Activated T-cell treated with anti-CD3 and anti-CD28 coated beads, Interleukin-2, amount 50 U/mL, for 72 hours (primary cell): ENCODE results near the gene RPRD1B. TPM values are rescaled to one million over a fixed set of nuclear protein-coding genes. Genes with fewer than 3 reads are reported as not detected.

ENCODE experiments used
- ATAC-seq, 2 donors: fragments of 150-1000 bp; cut with Tn5 transposase; replicated peaks in 1 of 2; 2 replicates each; pipeline ENCODE4 v1.10.0; 2021; ENCODE audit warnings: moderate library complexity in 2 of 2, mild to moderate bottlenecking in 1 of 2
- DNase-seq, 2 donors: peaks; one replicate each; pipeline ENCODE4 v3.0.0; 2021 to 2022; ENCODE audit warnings: mixed read lengths in 1 of 2
- H3K27ac Mint-ChIP-seq: one replicate; pipeline ENCODE4 v1.8.0; 2022; ENCODE audit warnings: mild to moderate bottlenecking, moderate library complexity, mixed read lengths
- H3K27me3 Mint-ChIP-seq: one replicate; pipeline ENCODE4 v1.8.0; 2022; ENCODE audit warnings: low read depth, mixed read lengths
- H3K36me3 Mint-ChIP-seq, 2 donors: one replicate each; pipeline ENCODE4 v1.8.0; 2022; ENCODE audit warnings: mixed read lengths in 2 of 2, mild to moderate bottlenecking in 1 of 2; ENCODE audit not compliant: insufficient read depth in 2 of 2
- H3K4me1 Mint-ChIP-seq: one replicate; pipeline ENCODE4 v1.8.0; 2022; ENCODE audit warnings: low read depth, mixed read lengths
- H3K4me3 Mint-ChIP-seq, 2 donors: one replicate each; pipeline ENCODE4 v1.8.0; 2022; ENCODE audit warnings: mild to moderate bottlenecking in 2 of 2, mixed read lengths in 2 of 2, moderate library complexity in 2 of 2
- H3K9me3 Mint-ChIP-seq, 2 donors: one replicate each; pipeline ENCODE4 v1.8.0; 2022; ENCODE audit warnings: mixed read lengths in 2 of 2
- total RNA-seq, 2 donors: library from RNA; stranded (reverse); gene quantifications; one replicate each; pipeline ENCODE4 v1.2.3, GENCODE V29; 2022

The RPRD1B gene
- total RNA-seq, 2 donors from 2014 or later = 33.3 to 52.3 TPM

GRCh38 chr20:38117635-38118034 lies 84.1 kb downstream of the RPRD1B start:
- DNase-seq (no peak), ATAC-seq (no peak)
- Mint-ChIP-seq H3K36me3 (no peaks in the 10 kb centered on the region), H3K27me3 (no peaks in the 10 kb centered on the region), H3K4me3 (no peak overlapping the region), H3K27ac (no peak overlapping the region), H3K4me1 (no peaks in the 10 kb centered on the region), H3K9me3 (no peaks in the 10 kb centered on the region)

- Mint-ChIP-seq H3K4me1 (peaks cover 8% of the 10 kb centered on the region), H3K9me3 (no peaks in the 10 kb centered on the region), H3K27ac (no peak overlapping the region), H3K4me3 (no peak overlapping the region), H3K36me3 (no peaks in the 10 kb centered on the region), H3K27me3 (no peaks in the 10 kb centered on the region)
- ATAC-seq = no peak
- DNase-seq = no peak
Observed at GRCh38 chr20:38119446-38119845, 85.9 kb downstream of the RPRD1B start.

- H3K36me3 Mint-ChIP-seq = no peaks in the 10 kb centered on the region
- H3K27ac Mint-ChIP-seq = no peak overlapping the region
- no peaks in the 10 kb centered on the region for H3K27me3 Mint-ChIP-seq
- no peak for DNase-seq
- H3K9me3 Mint-ChIP-seq = no peaks in the 10 kb centered on the region
- ATAC-seq = no peak
- H3K4me3 Mint-ChIP-seq = no peak overlapping the region
- peaks cover 8% of the 10 kb centered on the region for H3K4me1 Mint-ChIP-seq
Observed at GRCh38 chr20:38120625-38120988, 87.1 kb downstream of the RPRD1B start.

GRCh38 chr20:38121741-38122140 lies 88.2 kb downstream of the RPRD1B start:
- peaks cover 8% of the 10 kb centered on the region for H3K4me1 Mint-ChIP-seq
- ATAC-seq (no peak), DNase-seq (no peak)
- no peak overlapping the region for H3K27ac Mint-ChIP-seq
- H3K27me3 Mint-ChIP-seq = no peaks in the 10 kb centered on the region
- H3K36me3 Mint-ChIP-seq = no peaks in the 10 kb centered on the region
- no peaks in the 10 kb centered on the region for H3K9me3 Mint-ChIP-seq
- H3K4me3 Mint-ChIP-seq = no peak overlapping the region

- H3K27ac Mint-ChIP-seq = peak overlapping the region; percentile 60
- peaks cover 8% of the 10 kb centered on the region for H3K4me1 Mint-ChIP-seq
- no peaks in the 10 kb centered on the region for H3K27me3 Mint-ChIP-seq
- no peak for DNase-seq
- no peak overlapping the region for H3K4me3 Mint-ChIP-seq
- H3K9me3 Mint-ChIP-seq = no peaks in the 10 kb centered on the region
- peak; percentile 45 to 46 for ATAC-seq
- no peaks in the 10 kb centered on the region for H3K36me3 Mint-ChIP-seq
Observed at GRCh38 chr20:38123021-38123587, 89.6 kb downstream of the RPRD1B start.

GRCh38 chr20:38125157-38126056 lies 91.9 kb downstream of the RPRD1B start:
- Mint-ChIP-seq H3K9me3 (no peaks in the 10 kb centered on the region), H3K4me3 (no peak overlapping the region), H3K36me3 (no peaks in the 10 kb centered on the region), H3K27ac (no peak overlapping the region), H3K4me1 (peaks cover 8% of the 10 kb centered on the region), H3K27me3 (no peaks in the 10 kb centered on the region)
- no peak for DNase-seq
- ATAC-seq = no peak

GRCh38 chr20:38126146-38126921 lies 92.8 kb downstream of the RPRD1B start:
- Mint-ChIP-seq H3K27ac (no peak overlapping the region), H3K27me3 (no peaks in the 10 kb centered on the region), H3K4me3 (no peak overlapping the region), H3K36me3 (no peaks in the 10 kb centered on the region), H3K9me3 (no peaks in the 10 kb centered on the region), H3K4me1 (peaks cover 8% of the 10 kb centered on the region)
- ATAC-seq (no peak), DNase-seq (no peak)

- H3K27me3 Mint-ChIP-seq = no peaks in the 10 kb centered on the region
- no peak for DNase-seq
- no peaks in the 10 kb centered on the region for H3K9me3 Mint-ChIP-seq
- no peak overlapping the region for H3K27ac Mint-ChIP-seq
- H3K36me3 Mint-ChIP-seq = no peaks in the 10 kb centered on the region
- no peak overlapping the region for H3K4me3 Mint-ChIP-seq
- no peak for ATAC-seq
- H3K4me1 Mint-ChIP-seq = peaks cover 8% of the 10 kb centered on the region
Observed at GRCh38 chr20:38126932-38127621, 93.5 kb downstream of the RPRD1B start.

GRCh38 chr20:38127920-38128528 lies 94.5 kb downstream of the RPRD1B start:
- Mint-ChIP-seq H3K27me3 (no peaks in the 10 kb centered on the region), H3K4me3 (no peak overlapping the region), H3K4me1 (peaks cover 4% of the 10 kb centered on the region), H3K36me3 (no peaks in the 10 kb centered on the region), H3K27ac (no peak overlapping the region), H3K9me3 (no peaks in the 10 kb centered on the region)
- ATAC-seq = no peak
- DNase-seq = no peak

GRCh38 chr20:38128691-38129090 lies 95.1 kb downstream of the RPRD1B start:
- H3K9me3 Mint-ChIP-seq = no peaks in the 10 kb centered on the region
- H3K27me3 Mint-ChIP-seq = no peaks in the 10 kb centered on the region
- DNase-seq (no peak), ATAC-seq (no peak)
- no peaks in the 10 kb centered on the region for H3K36me3 Mint-ChIP-seq
- H3K4me1 Mint-ChIP-seq = no peaks in the 10 kb centered on the region
- no peak overlapping the region for H3K4me3 Mint-ChIP-seq
- no peak overlapping the region for H3K27ac Mint-ChIP-seq

GRCh38 chr20:38129248-38129865 lies 95.8 kb downstream of the RPRD1B start:
- ATAC-seq = no peak
- Mint-ChIP-seq H3K27ac (no peak overlapping the region), H3K4me3 (no peak overlapping the region), H3K36me3 (no peaks in the 10 kb centered on the region), H3K9me3 (no peaks in the 10 kb centered on the region), H3K27me3 (no peaks in the 10 kb centered on the region), H3K4me1 (peaks cover 2% of the 10 kb centered on the region)
- no peak for DNase-seq

- DNase-seq (no peak), ATAC-seq (no peak)
- Mint-ChIP-seq H3K4me1 (peaks cover 7% of the 10 kb centered on the region), H3K4me3 (no peak overlapping the region), H3K27me3 (no peaks in the 10 kb centered on the region), H3K27ac (no peak overlapping the region), H3K36me3 (no peaks in the 10 kb centered on the region), H3K9me3 (no peaks in the 10 kb centered on the region)
Observed at GRCh38 chr20:38129893-38130609, 96.5 kb downstream of the RPRD1B start.
